Left lung (tissue), 10 donors: ENCODE data around the gene CDK5RAP3. TPM values are rescaled to one million over a fixed set of nuclear protein-coding genes. Genes with fewer than 3 reads are reported as not detected.

Experiments used
- ATAC-seq: fragments of 200-7000 bp; cut with Tn5 transposase; one replicate; pipeline ENCODE4 v1.9.1; 2020; ENCODE audit warnings: moderate library complexity
- DNase-seq, 4 donors: peaks; one replicate each; pipeline ENCODE4 v3.0.0-alpha.2; 2013 to 2020
- H3K27ac ChIP-seq, 2 donors: fragments of 200-600 bp; sonication (generic) in 1 of 2; one replicate each; pipeline versions ENCODE4 v1.5.0 to v1.8.0; 2020 to 2021
- H3K27me3 ChIP-seq, 2 donors: fragments of 200-600 bp; sonication (generic) in 1 of 2; one replicate each; pipeline versions ENCODE4 v1.5.0 to v1.8.0; 2020 to 2021
- H3K36me3 ChIP-seq, 2 donors: fragments of 200-600 bp; sonication (generic) in 1 of 2; one replicate each; pipeline versions ENCODE4 v1.5.0 to v1.8.0; 2020 to 2021
- H3K4me1 ChIP-seq, 2 donors: fragments of 200-600 bp; one replicate each; pipeline ENCODE4 v1.8.0; 2021
- H3K4me3 ChIP-seq, 2 donors: fragments of 200-600 bp; sonication (generic) in 1 of 2; one replicate each; pipeline versions ENCODE4 v1.5.0 to v1.8.0; 2020 to 2021; ENCODE audit warnings: mild to moderate bottlenecking in 1 of 2
- H3K9me3 ChIP-seq, 2 donors: fragments of 200-600 bp; sonication (generic) in 1 of 2; one replicate each; pipeline versions ENCODE4 v1.5.0 to v1.8.0; 2020 to 2021
- intact Hi-C, 2 donors: fragments of 100-400 bp; cut with DNase I; formaldehyde crosslinking; loops; one replicate each; pipeline versions ENCODE4 v1.11.2 to v1.14.2; 2022
- polyA plus RNA-seq, 6 donors: library from polyadenylated mRNA; unstranded; fragments of 120-200 nt; gene quantifications; one replicate each; pipeline ENCODE4 v1.2.1, GENCODE V29; 2013; ENCODE audit not compliant: insufficient read length in 6 of 6
- total RNA-seq, 2 donors: library from RNA; stranded (reverse); fragmentation: NEBNext Ultra II Directional; extraction: Animal tissue kit (Norgen Biotek cat#: 25700); gene quantifications; one replicate each; pipeline ENCODE4 v1.2.1, GENCODE V29; 2021
- TF ChIP-seq, protein P1 (sequence below), 2 donors: fragments of 200-600 bp; sonication (generic) in 1 of 2; IDR thresholded peaks; one replicate each; pipeline versions ENCODE4 v1.5.0 to v1.8.0; 2021; ENCODE audit warnings: antibody characterized with exemption in 2 of 2
- donor health status: DM: no; HTN: yes; CAD: no.
- donor health status: DM: no; HTN: no; CAD: no.

CDK5RAP3 gene
- total and polyA plus RNA-seq, 8 donors: 136 to 182 (median 159) TPM

- DNase-seq: no peak
These were observed 9.6 kb downstream of the CDK5RAP3 start for GRCh38 chr17:47980541-47980940.

DNA sequence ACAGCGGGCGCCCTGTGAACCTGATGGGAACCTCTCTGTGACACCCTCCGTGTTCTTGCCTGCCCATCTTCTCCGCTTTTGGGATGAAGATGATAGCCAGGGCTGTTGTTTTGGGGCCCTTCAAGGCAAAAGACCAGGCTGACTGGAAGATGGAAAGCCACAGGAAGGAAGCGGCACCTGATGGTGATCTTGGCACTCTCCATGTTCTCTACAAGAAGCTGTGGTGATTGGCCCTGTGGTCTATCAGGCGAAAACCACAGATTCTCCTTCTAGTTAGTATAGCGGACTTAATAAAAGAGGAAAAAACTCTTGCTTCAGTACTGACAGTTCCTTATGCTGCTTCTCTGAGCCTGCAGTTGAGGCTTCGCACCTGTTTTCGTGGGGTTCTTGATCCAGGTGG lies 10.5 kb downstream of the CDK5RAP3 start:
- TF ChIP-seq, protein P1, sequence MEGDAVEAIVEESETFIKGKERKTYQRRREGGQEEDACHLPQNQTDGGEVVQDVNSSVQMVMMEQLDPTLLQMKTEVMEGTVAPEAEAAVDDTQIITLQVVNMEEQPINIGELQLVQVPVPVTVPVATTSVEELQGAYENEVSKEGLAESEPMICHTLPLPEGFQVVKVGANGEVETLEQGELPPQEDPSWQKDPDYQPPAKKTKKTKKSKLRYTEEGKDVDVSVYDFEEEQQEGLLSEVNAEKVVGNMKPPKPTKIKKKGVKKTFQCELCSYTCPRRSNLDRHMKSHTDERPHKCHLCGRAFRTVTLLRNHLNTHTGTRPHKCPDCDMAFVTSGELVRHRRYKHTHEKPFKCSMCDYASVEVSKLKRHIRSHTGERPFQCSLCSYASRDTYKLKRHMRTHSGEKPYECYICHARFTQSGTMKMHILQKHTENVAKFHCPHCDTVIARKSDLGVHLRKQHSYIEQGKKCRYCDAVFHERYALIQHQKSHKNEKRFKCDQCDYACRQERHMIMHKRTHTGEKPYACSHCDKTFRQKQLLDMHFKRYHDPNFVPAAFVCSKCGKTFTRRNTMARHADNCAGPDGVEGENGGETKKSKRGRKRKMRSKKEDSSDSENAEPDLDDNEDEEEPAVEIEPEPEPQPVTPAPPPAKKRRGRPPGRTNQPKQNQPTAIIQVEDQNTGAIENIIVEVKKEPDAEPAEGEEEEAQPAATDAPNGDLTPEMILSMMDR (IDR thresholded peaks at IDR 0.05): no peak
- H3K4me3 ChIP-seq: no peak overlapping the region
- intact Hi-C loops: no loop called here
- H3K9me3 ChIP-seq: no peaks in the 10 kb centered on the region
- no peaks in the 10 kb centered on the region for H3K27me3 ChIP-seq
- H3K4me1 ChIP-seq: peaks cover 0 to 21% of the 10 kb centered on the region in 2 donors
- H3K36me3 ChIP-seq: peaks cover 0 to 91% of the 10 kb centered on the region in 2 donors
- DNase-seq: no peak
- no peak for ATAC-seq
- no peak overlapping the region for H3K27ac ChIP-seq

More at GRCh38 chr17:47980541-47980940, 9.6 kb downstream of the CDK5RAP3 start:
- no peak for ATAC-seq
- intact Hi-C loops: no loop called here
- TF ChIP-seq, protein P1 (IDR thresholded peaks at IDR 0.05): no peak
- H3K4me3 ChIP-seq: no peak overlapping the region
- no peak overlapping the region for H3K27ac ChIP-seq
- H3K27me3 ChIP-seq: no peaks in the 10 kb centered on the region
- H3K9me3 ChIP-seq: no peaks in the 10 kb centered on the region
- peaks cover 0 to 21% of the 10 kb centered on the region in 2 donors for H3K4me1 ChIP-seq
- H3K36me3 ChIP-seq: peaks cover 0 to 100% of the 10 kb centered on the region in 2 donors

DNA sequence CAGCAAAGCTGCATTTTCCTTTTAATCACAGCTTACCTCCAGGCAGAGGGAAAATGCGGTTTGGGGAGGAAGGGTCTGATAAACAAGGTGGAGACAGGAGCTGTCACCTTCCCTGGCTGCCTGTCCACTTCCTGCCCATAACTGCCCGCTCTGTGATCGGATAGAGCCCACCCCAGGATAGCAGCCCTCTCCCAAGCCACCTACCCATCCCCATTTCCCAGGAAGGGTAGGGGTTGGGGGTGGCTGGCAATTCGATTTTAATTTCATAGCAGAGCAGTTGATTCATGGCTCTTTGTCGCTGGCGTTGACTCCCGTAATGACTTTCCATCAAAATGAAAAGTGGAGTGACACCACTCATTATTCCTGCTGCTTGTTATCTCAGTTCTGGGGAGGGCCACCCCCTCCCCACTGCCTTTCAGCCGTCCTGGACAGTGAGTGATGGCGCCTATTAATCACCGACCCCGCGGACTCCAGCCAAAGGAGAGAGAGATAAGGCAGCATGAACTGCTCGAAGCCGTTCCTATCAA lies 11.2 kb downstream of the CDK5RAP3 start:
- TF ChIP-seq, protein P1 (IDR thresholded peaks at IDR 0.05): no peak
- H3K27ac ChIP-seq: no peak overlapping the region
- H3K9me3 ChIP-seq: no peaks in the 10 kb centered on the region
- no peak overlapping the region for H3K4me3 ChIP-seq
- no peak for DNase-seq
- peaks cover 0 to 84% of the 10 kb centered on the region in 2 donors for H3K36me3 ChIP-seq
- no peak for ATAC-seq
- peaks cover 0 to 21% of the 10 kb centered on the region in 2 donors for H3K4me1 ChIP-seq
- H3K27me3 ChIP-seq: no peaks in the 10 kb centered on the region
- intact Hi-C loops: no loop called here

DNA sequence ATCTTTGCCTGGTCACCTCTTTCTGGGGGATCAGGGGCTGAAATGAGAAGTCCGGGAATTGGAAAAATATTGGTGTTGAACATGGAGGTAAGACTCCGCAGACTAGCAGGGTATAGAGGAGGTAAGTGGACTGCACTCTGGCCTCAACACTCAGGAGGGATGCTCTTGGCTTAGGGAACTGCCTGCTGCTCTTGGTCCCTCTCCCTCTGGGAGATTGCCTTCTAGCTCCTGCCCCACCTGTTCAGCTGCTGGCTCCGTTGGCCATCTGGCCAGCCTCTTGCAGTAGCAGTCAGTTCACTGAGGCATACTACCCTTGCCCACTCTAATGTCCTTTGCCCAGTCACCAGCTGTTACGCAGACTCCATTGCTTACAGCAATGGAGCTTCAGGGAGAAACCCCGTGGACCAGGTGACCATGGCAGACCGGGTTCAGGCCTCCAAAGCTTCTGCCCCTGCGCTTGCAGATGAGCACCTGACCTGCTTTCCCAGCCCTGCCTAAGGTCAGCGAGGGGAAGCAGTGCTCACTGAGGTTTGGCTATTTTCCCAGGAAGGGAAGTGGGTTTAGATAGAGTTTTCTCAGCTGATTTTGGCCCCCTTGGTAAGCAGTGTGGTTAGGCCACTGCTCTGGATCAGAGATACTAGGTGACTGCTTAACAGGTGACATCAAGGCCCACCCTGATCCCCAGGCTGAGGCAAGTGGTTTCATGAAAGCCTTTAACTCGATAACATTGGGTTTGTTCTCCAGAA lies 11.9 kb downstream of the CDK5RAP3 start:
- peaks cover 0 to 21% of the 10 kb centered on the region in 2 donors for H3K4me1 ChIP-seq
- H3K36me3 ChIP-seq: peaks cover 0 to 77% of the 10 kb centered on the region in 2 donors

More for the DNA sequence above, 11.9 kb downstream of the CDK5RAP3 start:
- no peak overlapping the region for H3K4me3 ChIP-seq
- no peaks in the 10 kb centered on the region for H3K27me3 ChIP-seq
- no peak for ATAC-seq
- TF ChIP-seq, protein P1 (IDR thresholded peaks at IDR 0.05): no peak
- DNase-seq: no peak
- no peaks in the 10 kb centered on the region for H3K9me3 ChIP-seq
- H3K27ac ChIP-seq: no peak overlapping the region
- intact Hi-C loops: no loop called here
